ENCODE measurements around the gene REXO1. TPM values are rescaled to one million over a fixed set of nuclear protein-coding genes. Genes with fewer than 3 reads are reported as not detected.

Gene REXO1
- polyA plus RNA-seq, 2 of the 4 experiments (the other 2 are of a cell fraction) = 5.6 to 13.8 TPM

GRCh38 chr19:1808395-1808731 lies 39.9 kb downstream of the REXO1 start:
- H3K4me3 ChIP-seq = no peak overlapping the region
- ChIA-PET POLR2A (no interaction called here), CTCF (interaction anchor here (2.0 kb wide), 1 partner anchor 18 kb away, joined by 7 read pairs; no protein-coding TSS in a partner anchor)
- H3K4me1 ChIP-seq = peaks cover 12% of the 10 kb centered on the region
- no peak overlapping the region for H3K4me2 ChIP-seq
- DNase-seq (ENCODE audit: low read depth in 1 of 2, low spot score in 1 of 2) (no peak), ATAC-seq (no peak), FAIRE-seq (no peak)
- H3K27ac ChIP-seq = no peak overlapping the region
- TF ChIP-seq RARB (CRISPR knock-in tag; IDR thresholded peaks at IDR 0.05) (no peak), PBX3 (IDR thresholded peaks at IDR 0.05) (no peak), ZSCAN20 (CRISPR knock-in tag; IDR thresholded peaks at IDR 0.05) (no peak), HEYL (CRISPR knock-in tag; IDR thresholded peaks at IDR 0.05) (no peak), RFX5 (IDR thresholded peaks at IDR 0.05) (no peak), KDM1A (IDR thresholded peaks at IDR 0.05; ENCODE audit: low read depth) (no peak), CBX8 (IDR thresholded peaks at IDR 0.05) (no peak), CBX2 (IDR thresholded peaks at IDR 0.05; ENCODE audit: borderline replicate concordance, low read depth) (no peak), RCOR1 (IDR thresholded peaks at IDR 0.05; ENCODE audit: low read depth, low read length) (no peak), RAD21 (conservative IDR thresholded peaks at IDR 0.05 in 1 of 2, IDR thresholded peaks at IDR 0.05 in 1 of 2) (no peak), SMC3 (IDR thresholded peaks at IDR 0.05) (no peak), REST (IDR thresholded peaks at IDR 0.05) (no peak), CEBPB (IDR thresholded peaks at IDR 0.05) (no peak), CHD4 (IDR thresholded peaks at IDR 0.05; ENCODE audit: borderline replicate concordance) (no peak), KDM5A (IDR thresholded peaks at IDR 0.05) (no peak), PHF8 (IDR thresholded peaks at IDR 0.05; ENCODE audit: borderline replicate concordance, low read depth) (no peak)
- TF ChIP-seq, protein P1, sequence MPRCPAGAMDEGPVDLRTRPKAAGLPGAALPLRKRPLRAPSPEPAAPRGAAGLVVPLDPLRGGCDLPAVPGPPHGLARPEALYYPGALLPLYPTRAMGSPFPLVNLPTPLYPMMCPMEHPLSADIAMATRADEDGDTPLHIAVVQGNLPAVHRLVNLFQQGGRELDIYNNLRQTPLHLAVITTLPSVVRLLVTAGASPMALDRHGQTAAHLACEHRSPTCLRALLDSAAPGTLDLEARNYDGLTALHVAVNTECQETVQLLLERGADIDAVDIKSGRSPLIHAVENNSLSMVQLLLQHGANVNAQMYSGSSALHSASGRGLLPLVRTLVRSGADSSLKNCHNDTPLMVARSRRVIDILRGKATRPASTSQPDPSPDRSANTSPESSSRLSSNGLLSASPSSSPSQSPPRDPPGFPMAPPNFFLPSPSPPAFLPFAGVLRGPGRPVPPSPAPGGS (IDR thresholded peaks at IDR 0.05) = no peak
- TF ChIP-seq, protein P2, sequence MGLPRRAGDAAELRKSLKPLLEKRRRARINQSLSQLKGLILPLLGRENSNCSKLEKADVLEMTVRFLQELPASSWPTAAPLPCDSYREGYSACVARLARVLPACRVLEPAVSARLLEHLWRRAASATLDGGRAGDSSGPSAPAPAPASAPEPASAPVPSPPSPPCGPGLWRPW (IDR thresholded peaks at IDR 0.05) = no peak
- no peaks in the 10 kb centered on the region for H3K9me3 ChIP-seq
- 100% methylated on average over 2 of the region's 2 CpGs for WGBS (ENCODE audit: missing lambda C conversion rate)

GRCh38 chr19:1807695-1808394 lies 40.4 kb downstream of the REXO1 start:
- POLR2A ChIA-PET = no interaction called here
- no peak overlapping the region for H3K27ac ChIP-seq
- DNase-seq (ENCODE audit: low read depth in 1 of 2, low spot score in 1 of 2) (no peak), ATAC-seq (no peak), FAIRE-seq (no peak)
- 90% methylated on average over 19 of the region's 30 CpGs for WGBS (ENCODE audit: missing lambda C conversion rate)
- no peaks in the 10 kb centered on the region for H3K9me3 ChIP-seq
- CTCF ChIA-PET = interaction anchor here (2.0 to 3.0 kb wide), 3 partner anchors 12 to 135 kb away, joined by 6 to 17 read pairs (median 6); no protein-coding TSS in a partner anchor
- H3K4me3 ChIP-seq = no peak overlapping the region
- peaks cover 8% of the 10 kb centered on the region for H3K4me1 ChIP-seq
- no peak overlapping the region for H3K4me2 ChIP-seq
- TF ChIP-seq NR3C1 (IDR thresholded peaks at IDR 0.05) (no peak), EHMT2 (IDR thresholded peaks at IDR 0.05; ENCODE audit: low read depth) (no peak), FOSL2 (IDR thresholded peaks at IDR 0.05) (no peak), FOSL2 (CRISPR knock-in tag; IDR thresholded peaks at IDR 0.05) (no peak), CHD4 (IDR thresholded peaks at IDR 0.05; ENCODE audit: borderline replicate concordance) (no peak), TFCP2L1 (CRISPR knock-in tag; IDR thresholded peaks at IDR 0.05) (no peak), ZFP36 (IDR thresholded peaks at IDR 0.05; ENCODE audit: borderline replicate concordance, partially characterized antibody) (no peak), PHF8 (IDR thresholded peaks at IDR 0.05; ENCODE audit: borderline replicate concordance, low read depth) (no peak), HEYL (CRISPR knock-in tag; IDR thresholded peaks at IDR 0.05) (no peak), TP53 (CRISPR knock-in tag; IDR thresholded peaks at IDR 0.05) (no peak), RCOR1 (IDR thresholded peaks at IDR 0.05; ENCODE audit: low read depth, low read length) (no peak), CTCF (IDR thresholded peaks at IDR 0.05) (no peak), HOXB13 (CRISPR knock-in tag; IDR thresholded peaks at IDR 0.05; ENCODE audit: low read depth) (no peak), E2F6 (IDR thresholded peaks at IDR 0.05; ENCODE audit: borderline replicate concordance, low read depth) (no peak), HDAC2 (IDR thresholded peaks at IDR 0.05) (no peak)
- TF ChIP-seq, protein P3, sequence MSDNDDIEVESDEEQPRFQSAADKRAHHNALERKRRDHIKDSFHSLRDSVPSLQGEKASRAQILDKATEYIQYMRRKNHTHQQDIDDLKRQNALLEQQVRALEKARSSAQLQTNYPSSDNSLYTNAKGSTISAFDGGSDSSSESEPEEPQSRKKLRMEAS (IDR thresholded peaks at IDR 0.05) = no peak

Data from A549 (cell line).